Stimulated activated CD4-positive, alpha-beta T cell treated with anti-CD3 and anti-CD28 coated beads, Interleukin-12 subunit alpha, Interleukin-12 subunit beta, amount 100 ng/mL, for 48 hours (primary cell): ENCODE measurements around the gene BTBD9.

Experiments
- DNase-seq, 3 donors: peaks; one replicate each; pipeline ENCODE4 v3.0.0-alpha.2; 2020; ENCODE audit warnings: low read depth in 2 of 3, low spot score in 1 of 3

Gene BTBD9

GRCh38 chr6:38599966-38600550 lies 39.7 kb downstream of the BTBD9 start:
- DNase-seq, result no peak

DNA sequence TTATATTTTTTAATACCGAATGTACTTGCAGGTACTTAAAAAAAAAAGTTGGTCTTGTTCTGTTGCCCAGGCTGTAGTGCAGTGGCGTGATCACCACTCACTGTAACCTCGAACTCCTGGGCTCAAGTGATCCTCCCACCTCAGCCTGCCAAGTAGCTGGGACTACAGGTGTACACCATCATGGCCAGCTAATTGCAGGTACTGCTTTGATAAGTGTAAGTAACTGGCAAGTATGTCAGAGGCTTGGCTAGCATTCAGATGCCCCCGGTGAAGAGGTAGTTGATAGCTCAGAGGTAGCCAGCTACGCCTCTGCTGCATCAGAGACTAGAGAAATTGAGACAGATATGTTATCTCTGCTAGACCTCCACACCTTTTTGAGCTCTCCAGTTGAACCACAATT lies 40.5 kb downstream of the BTBD9 start:
- no peak for DNase-seq

GRCh38 chr6:38593998-38594665 lies 45.6 kb downstream of the BTBD9 start:
- DNase-seq, result no peak

DNA sequence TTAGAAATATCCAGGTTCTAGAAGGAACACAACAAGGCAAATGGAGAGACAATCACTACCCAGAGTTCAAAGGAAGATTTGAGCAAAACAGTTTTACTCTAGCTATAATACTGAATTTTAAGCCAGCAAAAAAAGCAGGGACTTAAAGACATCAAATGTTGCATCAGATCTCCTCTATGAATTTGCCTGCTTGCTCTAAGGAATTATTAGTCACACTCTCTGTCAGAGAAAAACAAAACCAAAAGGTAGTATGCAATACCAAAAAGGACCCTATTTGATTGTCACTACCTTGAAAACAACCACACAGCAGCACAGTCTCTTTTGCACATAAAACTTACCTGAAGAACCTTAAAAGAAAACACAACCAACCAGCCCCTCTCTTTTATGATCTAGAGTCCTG lies 46.3 kb downstream of the BTBD9 start:
- no peak for DNase-seq

- DNase-seq, result no peak
These were observed 48.3 kb downstream of the BTBD9 start for GRCh38 chr6:38591439-38591838.

- DNase-seq, result no peak
These were observed 50.4 kb downstream of the BTBD9 start for GRCh38 chr6:38589367-38589720.

GRCh38 chr6:38588631-38589366 lies 50.9 kb downstream of the BTBD9 start:
- no peak for DNase-seq

DNA sequence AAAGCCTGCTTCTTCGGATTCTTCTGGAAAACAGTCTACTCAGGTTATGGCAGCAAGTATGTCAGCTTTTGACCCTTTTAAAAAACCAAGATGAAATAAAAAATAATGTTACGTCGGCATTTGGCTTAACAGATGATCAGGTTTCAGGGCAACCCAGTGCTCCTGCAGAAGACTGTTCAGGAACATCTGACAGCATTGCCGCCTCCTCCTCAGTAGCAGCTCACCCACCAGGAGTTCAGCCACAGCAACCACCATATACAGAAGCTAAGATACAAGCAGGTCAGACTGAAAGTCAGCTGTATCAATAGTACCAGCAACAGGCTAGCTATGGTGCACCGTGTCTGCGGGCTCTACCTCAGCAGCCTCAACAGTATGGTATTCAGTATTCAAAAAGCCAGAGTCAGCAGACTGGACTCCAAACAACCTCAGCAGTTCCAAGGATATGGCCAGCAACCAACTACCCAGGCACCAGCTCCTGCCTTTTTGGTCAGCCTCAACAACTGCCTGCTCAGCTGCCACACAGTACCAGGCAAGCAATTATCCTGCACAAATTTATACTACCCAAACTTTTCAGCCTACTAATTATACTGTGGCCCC lies 51.9 kb downstream of the BTBD9 start:
- no peak for DNase-seq

DNA sequence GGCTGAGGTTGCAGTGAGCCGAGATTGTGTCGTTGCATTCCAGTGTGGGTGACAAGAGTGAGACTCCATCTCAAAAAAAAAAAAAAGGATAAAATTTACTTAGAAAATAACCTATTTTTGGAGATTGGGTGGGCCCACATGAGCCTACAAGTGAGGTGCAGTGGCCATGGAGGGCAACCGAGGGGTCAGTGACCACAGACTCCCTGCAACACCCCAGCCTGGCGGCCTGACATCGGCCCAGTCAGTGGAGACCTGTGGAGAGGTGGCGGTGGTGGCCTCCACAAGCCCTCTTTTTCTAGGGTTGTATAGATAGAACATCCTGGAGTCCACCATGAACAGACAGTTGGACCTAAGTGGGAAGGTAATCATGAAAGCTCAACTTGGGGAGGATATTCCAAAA lies 52.7 kb downstream of the BTBD9 start:
- DNase-seq, result no peak

GRCh38 chr6:38584731-38585130 lies 55.0 kb downstream of the BTBD9 start:
- DNase-seq, result no peak

DNA sequence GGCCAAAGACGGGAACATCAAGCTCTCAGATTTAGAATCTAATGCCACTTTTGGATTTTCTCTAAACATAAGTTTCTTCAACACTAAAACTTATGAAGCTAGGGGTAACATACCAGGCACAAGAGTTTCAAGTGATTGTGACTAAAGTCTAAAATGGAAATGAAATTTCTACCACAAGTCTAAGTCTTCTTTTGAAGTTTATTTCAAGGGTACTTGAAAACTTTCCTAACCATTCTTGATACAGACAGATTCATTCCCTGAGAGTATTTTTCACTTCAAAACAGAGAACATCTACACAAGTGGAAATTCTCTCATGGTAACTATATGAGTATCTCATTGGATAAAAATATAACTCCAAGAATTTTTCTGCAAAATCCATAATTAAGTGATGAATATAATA lies 56.2 kb downstream of the BTBD9 start:
- no peak for DNase-seq

- DNase-seq, result no peak
These were observed 59.7 kb downstream of the BTBD9 start for GRCh38 chr6:38580030-38580429.

- DNase-seq, result no peak
These were observed 60.6 kb downstream of the BTBD9 start for GRCh38 chr6:38579010-38579628.

DNA sequence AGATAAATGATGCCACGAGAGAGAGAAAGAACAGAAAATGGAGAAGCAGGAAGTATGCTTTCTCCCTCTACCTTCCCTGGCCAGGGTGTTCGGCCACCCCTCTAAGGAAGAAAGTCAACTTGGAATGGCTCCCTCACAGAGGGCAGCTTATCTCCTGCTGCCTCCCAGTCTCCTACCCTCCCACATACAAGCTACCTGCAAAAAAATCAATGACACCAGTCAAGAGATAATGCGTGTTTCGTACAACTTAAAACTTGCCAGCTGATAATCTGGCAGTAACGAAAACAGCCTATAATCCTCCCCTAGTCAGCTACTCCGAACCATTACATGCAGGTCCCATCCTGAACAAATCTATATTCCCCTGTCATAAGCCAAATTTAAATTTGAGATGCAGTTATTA lies 61.7 kb downstream of the BTBD9 start:
- no peak for DNase-seq

- no peak for DNase-seq
These were observed 62.2 kb downstream of the BTBD9 start for GRCh38 chr6:38577492-38577891.

DNA sequence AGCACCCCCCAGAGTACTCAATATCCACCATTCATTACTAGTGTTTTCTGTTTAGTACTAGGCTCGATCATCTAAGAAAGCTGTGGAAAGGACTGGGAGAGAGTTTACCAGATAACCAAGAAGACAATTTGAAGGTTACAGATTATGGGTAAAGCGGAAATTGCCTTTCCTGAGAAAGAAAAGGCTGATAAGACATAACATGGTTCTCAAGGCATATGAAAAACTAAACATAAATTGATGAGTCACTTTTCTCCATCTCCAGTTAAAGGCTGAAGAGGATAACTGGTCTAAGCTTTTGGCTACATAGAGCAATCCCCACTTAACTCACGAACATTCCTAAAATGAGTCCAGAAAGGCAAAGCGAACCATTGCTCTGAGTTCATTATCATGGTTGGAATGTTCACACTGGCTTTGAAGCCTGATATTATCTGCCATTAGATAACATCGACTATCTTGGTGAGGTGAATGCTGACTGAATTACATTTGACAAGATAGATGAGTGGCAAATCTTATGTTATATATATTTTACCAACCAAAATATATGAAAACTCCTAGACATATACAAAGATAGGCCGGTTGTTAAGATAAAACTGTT lies 65.8 kb downstream of the BTBD9 start:
- no peak for DNase-seq

GRCh38 chr6:38572186-38572813 lies 67.4 kb downstream of the BTBD9 start:
- DNase-seq, result no peak

DNA sequence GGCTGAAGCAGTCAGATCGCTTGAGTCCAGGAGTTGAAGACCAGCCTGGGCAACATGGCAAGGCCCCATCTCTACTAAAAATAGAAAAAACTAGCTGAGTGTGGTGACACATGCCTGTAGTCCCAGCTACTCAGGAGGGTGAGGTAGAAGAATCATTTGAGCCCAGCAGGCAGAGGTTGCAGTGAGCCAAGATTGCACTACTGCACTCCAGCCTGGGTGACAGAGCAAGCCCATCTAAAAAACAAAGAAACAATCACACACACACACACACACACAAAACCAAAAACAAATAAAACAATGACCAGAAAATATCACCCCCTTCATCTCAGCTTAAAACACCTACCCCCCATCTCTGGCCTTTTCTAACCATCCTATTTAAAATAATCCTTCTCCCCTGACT lies 68.0 kb downstream of the BTBD9 start:
- no peak for DNase-seq

- no peak for DNase-seq
These were observed 69.0 kb downstream of the BTBD9 start for GRCh38 chr6:38570750-38571149.

DNA sequence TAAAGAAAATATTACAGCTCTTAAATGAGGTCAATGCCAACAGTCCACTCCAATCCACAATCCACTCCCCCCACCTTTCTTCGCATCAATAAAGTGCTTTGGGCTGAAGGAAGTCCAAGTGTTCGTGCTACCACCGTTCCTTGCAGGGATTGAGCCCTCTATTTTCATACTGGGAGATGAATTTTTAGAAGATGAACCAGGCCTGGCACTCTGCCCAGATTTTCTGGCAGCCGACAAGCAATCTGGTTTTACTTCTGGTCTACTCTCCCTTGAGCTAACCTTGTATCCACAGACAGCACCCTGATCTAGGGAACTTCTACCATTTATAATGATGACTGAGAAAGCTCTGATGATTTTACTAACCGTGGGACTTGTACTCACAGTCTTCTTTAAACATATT lies 72.3 kb downstream of the BTBD9 start:
- DNase-seq, result no peak
